ENCODE measurements around the gene STAC. TPM values are rescaled to one million over a fixed set of nuclear protein-coding genes. Genes with fewer than 3 reads are reported as not detected.
A peak's percentile ranks its signal among the peaks of the same experiment; 100 is the strongest.

STAC gene
- total and polyA plus RNA-seq, 9 of the 15 experiments (the other 6 are each of a cell fraction or from before 2014, with no cell fraction given), result 0.11 TPM; not detected in 8

GRCh38 chr3:36487616-36488015, 107.3 kb downstream of the STAC start (continued):
- TF ChIP-seq, protein P1, sequence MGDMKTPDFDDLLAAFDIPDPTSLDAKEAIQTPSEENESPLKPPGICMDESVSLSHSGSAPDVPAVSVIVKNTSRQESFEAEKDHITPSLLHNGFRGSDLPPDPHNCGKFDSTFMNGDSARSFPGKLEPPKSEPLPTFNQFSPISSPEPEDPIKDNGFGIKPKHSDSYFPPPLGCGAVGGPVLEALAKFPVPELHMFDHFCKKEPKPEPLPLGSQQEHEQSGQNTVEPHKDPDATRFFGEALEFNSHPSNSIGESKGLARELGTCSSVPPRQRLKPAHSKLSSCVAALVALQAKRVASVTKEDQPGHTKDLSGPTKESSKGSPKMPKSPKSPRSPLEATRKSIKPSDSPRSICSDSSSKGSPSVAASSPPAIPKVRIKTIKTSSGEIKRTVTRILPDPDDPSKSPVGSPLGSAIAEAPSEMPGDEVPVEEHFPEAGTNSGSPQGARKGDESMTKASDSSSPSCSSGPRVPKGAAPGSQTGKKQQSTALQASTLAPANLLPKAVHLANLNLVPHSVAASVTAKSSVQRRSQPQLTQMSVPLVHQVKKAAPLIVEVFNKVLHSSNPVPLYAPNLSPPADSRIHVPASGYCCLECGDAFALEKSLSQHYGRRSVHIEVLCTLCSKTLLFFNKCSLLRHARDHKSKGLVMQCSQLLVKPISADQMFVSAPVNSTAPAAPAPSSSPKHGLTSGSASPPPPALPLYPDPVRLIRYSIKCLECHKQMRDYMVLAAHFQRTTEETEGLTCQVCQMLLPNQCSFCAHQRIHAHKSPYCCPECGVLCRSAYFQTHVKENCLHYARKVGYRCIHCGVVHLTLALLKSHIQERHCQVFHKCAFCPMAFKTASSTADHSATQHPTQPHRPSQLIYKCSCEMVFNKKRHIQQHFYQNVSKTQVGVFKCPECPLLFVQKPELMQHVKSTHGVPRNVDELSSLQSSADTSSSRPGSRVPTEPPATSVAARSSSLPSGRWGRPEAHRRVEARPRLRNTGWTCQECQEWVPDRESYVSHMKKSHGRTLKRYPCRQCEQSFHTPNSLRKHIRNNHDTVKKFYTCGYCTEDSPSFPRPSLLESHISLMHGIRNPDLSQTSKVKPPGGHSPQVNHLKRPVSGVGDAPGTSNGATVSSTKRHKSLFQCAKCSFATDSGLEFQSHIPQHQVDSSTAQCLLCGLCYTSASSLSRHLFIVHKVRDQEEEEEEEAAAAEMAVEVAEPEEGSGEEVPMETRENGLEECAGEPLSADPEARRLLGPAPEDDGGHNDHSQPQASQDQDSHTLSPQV (IDR thresholded peaks at IDR 0.05), result no peak
- TF ChIP-seq ESRRB (CRISPR knock-in tag; IDR thresholded peaks at IDR 0.05; ENCODE audit: borderline replicate concordance) (no peak), MIER1 (IDR thresholded peaks at IDR 0.05; ENCODE audit: low read depth) (no peak)

DNA sequence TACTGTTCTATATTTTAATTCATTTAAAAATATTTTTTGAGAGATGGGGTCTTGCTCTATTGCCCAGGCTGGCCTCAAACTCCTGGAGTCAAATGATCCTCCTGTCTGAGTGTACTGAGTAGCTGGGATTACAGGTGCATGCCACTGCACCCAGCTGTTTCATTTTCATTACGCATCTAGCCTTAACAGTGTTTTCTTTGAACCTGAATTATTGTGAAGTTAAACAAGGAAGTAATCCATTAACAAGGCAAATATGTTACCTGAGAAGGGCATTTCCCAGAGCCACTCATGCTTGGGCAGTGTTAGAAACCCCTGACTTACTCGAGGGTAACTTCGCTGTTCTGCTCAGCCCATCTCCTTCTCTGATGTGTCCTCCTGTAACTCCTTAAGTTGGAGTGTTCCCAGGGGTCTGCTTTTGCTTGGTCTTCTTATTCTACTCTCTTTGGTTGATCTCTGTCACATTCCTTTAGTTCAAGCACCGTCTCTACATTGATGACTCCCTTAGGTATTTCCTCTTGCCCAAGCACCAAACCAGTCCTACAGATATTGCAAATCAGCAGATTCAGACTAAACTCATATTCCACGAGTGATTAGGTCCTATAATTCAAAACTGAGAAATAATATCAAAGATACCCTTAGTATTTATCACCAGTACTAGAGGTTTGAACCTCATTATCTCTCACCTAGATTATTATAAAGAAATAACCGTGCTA, 107.9 kb downstream of the STAC start:
- H4K20me1 ChIP-seq (replicated peaks; ENCODE audit: control insufficient read depth, insufficient read depth, low read length), result no peaks in the 10 kb centered on the region
- in situ Hi-C loops (cut with MboI) (no loop called here), intact Hi-C loops (cut with micrococcal nuclease) (no loop called here)
- no peaks in the 10 kb centered on the region for H3K4me1 ChIP-seq (replicated peaks in 1 of 2; ENCODE audit: control insufficient read depth in 2 of 2, insufficient read depth in 2 of 2, low read length in 2 of 2)
- no peak overlapping the region for H3K9ac ChIP-seq (ENCODE audit: insufficient read depth in 1 of 2, low read depth in 2 of 2, low read length in 2 of 2)
- no peak overlapping the region for H3K4me2 ChIP-seq (ENCODE audit: insufficient read depth, low read length)
- H3K4me3 ChIP-seq, result no peak overlapping the region
- H3K79me2 ChIP-seq (ENCODE audit: control insufficient read depth, insufficient read depth, low read length), result no peaks in the 10 kb centered on the region
- DNase-seq (ENCODE audit: extremely low read depth in 1 of 4, low spot score in 3 of 4), result no peak
- ATAC-seq, result no peak
- WGBS (ENCODE audit: insufficient coverage, low coverage, missing lambda C conversion rate), result 4% methylated on average over 6 of the region's 6 CpGs
- H3K36me3 ChIP-seq (ENCODE audit: control insufficient read depth, insufficient read depth, low read length), result no peaks in the 10 kb centered on the region
- no peak overlapping the region for H3K27ac ChIP-seq (ENCODE audit: extremely low read depth, low read depth, low read length)
- no peak for FAIRE-seq
- no peaks in the 10 kb centered on the region; the same call in 1 of the 2 replicates for H3K9me3 ChIP-seq (replicated peaks; ENCODE audit: control insufficient read depth, insufficient read depth, low read depth, low read length)
- no TSS peak for BruUV-seq (replicated peaks)
- POLR2A ChIA-PET, result interaction anchor here (0.7 kb wide), 1 partner anchor 1406 kb away, joined by 5 read pairs; no protein-coding TSS in a partner anchor
- no peak overlapping the region for H2AFZ ChIP-seq (ENCODE audit: low read depth, low read length)
- no peaks in the 10 kb centered on the region; a peak in 1 of 5 replicates for H3K27me3 ChIP-seq (ENCODE audit: control insufficient read depth in 2 of 2, insufficient read depth in 2 of 2, low read length in 2 of 2)
- CTCF ChIA-PET (ENCODE audit: low intra/inter-chr PET ratio), result no interaction called here
- H3K9me1 ChIP-seq (ENCODE audit: control insufficient read depth, insufficient read depth, low read length), result no peaks in the 10 kb centered on the region
- TF ChIP-seq USF2 (CRISPR knock-in tag; IDR thresholded peaks at IDR 0.05) (no peak), ZBTB11 (CRISPR knock-in tag; IDR thresholded peaks at IDR 0.05) (no peak), MAFF (IDR thresholded peaks at IDR 0.05; ENCODE audit: low read length) (peak; percentile 68), EWSR1 (IDR thresholded peaks at IDR 0.05; ENCODE audit: borderline replicate concordance, low read depth, partially characterized antibody) (no peak), TBL1XR1 (IDR thresholded peaks at IDR 0.05; ENCODE audit: low read length in 2 of 2) (no peak)
- TF ChIP-seq, protein P2, sequence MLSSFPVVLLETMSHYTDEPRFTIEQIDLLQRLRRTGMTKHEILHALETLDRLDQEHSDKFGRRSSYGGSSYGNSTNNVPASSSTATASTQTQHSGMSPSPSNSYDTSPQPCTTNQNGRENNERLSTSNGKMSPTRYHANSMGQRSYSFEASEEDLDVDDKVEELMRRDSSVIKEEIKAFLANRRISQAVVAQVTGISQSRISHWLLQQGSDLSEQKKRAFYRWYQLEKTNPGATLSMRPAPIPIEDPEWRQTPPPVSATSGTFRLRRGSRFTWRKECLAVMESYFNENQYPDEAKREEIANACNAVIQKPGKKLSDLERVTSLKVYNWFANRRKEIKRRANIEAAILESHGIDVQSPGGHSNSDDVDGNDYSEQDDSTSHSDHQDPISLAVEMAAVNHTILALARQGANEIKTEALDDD (IDR thresholded peaks at IDR 0.05), result no peak

Measured in K562 (cell line).